Measurements from ENCODE around the gene GGT1. TPM values are rescaled to one million over a fixed set of nuclear protein-coding genes. Genes with fewer than 3 reads are reported as not detected.

The GGT1 gene
- total RNA-seq, 2 experiments from 2014 or later: 19.7 to 20.1 TPM

GRCh38 chr22:24582056-24582814 lies 20.8 kb upstream of the GGT1 start:
- POLR2A ChIA-PET: no interaction called here
- Histone ChIP-seq H3K4me3 (ENCODE audit: low read length) (no peak overlapping the region), H3K36me3 (ENCODE audit: insufficient read depth, low read length) (no peaks in the 10 kb centered on the region), H3K27ac (ENCODE audit: low read depth in 1 of 2, low read length in 2 of 2) (no peak overlapping the region), H3K9me3 (ENCODE audit: control insufficient read depth in 1 of 2, insufficient read depth in 1 of 2, low read length in 2 of 2) (no peaks in the 10 kb centered on the region), H3K4me1 (ENCODE audit: insufficient read depth, low read length) (no peaks in the 10 kb centered on the region), H3K27me3 (ENCODE audit: control insufficient read depth in 1 of 2, insufficient read depth in 2 of 2, low read length in 2 of 2) (no peaks in the 10 kb centered on the region)
- intact Hi-C loops (cut with DNase I, micrococcal nuclease): no loop called here
- no peaks in the 10 kb centered on the region for H3K4me1 Mint-ChIP-seq (ENCODE audit: low read depth)
- H3K4me3 Mint-ChIP-seq: no peak overlapping the region
- CTCF ChIA-PET: no interaction called here
- H3K27me3 Mint-ChIP-seq: no peaks in the 10 kb centered on the region
- TF ChIP-seq CTCF (IDR thresholded peaks at IDR 0.05): no peak
- DNase-seq (no peak), ATAC-seq (ENCODE audit: poor library complexity) (no peak)
- no peaks in the 10 kb centered on the region for H3K9me3 Mint-ChIP-seq
- no peak overlapping the region for H3K27ac Mint-ChIP-seq
- H3K36me3 Mint-ChIP-seq (ENCODE audit: low read depth): peaks cover 3% of the 10 kb centered on the region

- H3K27ac Mint-ChIP-seq: no peak overlapping the region
- no peaks in the 10 kb centered on the region for H3K9me3 Mint-ChIP-seq
- H3K4me3 Mint-ChIP-seq: no peak overlapping the region
- TF ChIP-seq CTCF (IDR thresholded peaks at IDR 0.05): no peak
- POLR2A ChIA-PET: no interaction called here
- ATAC-seq (ENCODE audit: poor library complexity) (no peak), DNase-seq (no peak)
- intact Hi-C loops (cut with DNase I, micrococcal nuclease): no loop called here
- Histone ChIP-seq H3K4me1 (ENCODE audit: insufficient read depth, low read length) (no peaks in the 10 kb centered on the region), H3K36me3 (ENCODE audit: insufficient read depth, low read length) (no peaks in the 10 kb centered on the region), H3K4me3 (ENCODE audit: low read length) (no peak overlapping the region), H3K27ac (ENCODE audit: low read depth in 1 of 2, low read length in 2 of 2) (no peak overlapping the region), H3K27me3 (ENCODE audit: control insufficient read depth in 1 of 2, insufficient read depth in 2 of 2, low read length in 2 of 2) (no peaks in the 10 kb centered on the region), H3K9me3 (ENCODE audit: control insufficient read depth in 1 of 2, insufficient read depth in 1 of 2, low read length in 2 of 2) (no peaks in the 10 kb centered on the region)
- no peaks in the 10 kb centered on the region for H3K4me1 Mint-ChIP-seq (ENCODE audit: low read depth)
- H3K36me3 Mint-ChIP-seq (ENCODE audit: low read depth): no peaks in the 10 kb centered on the region
- CTCF ChIA-PET: no interaction called here
- H3K27me3 Mint-ChIP-seq: no peaks in the 10 kb centered on the region
Measured at GRCh38 chr22:24583221-24584165, 19.5 kb upstream of the GGT1 start.

GRCh38 chr22:24584166-24584790 lies 18.7 kb upstream of the GGT1 start:
- no peak overlapping the region for H3K4me3 ChIP-seq (ENCODE audit: low read length)
- H3K4me1 ChIP-seq (ENCODE audit: insufficient read depth, low read length): no peaks in the 10 kb centered on the region
- intact Hi-C loops (cut with DNase I, micrococcal nuclease): no loop called here
- H3K27me3 Mint-ChIP-seq: no peaks in the 10 kb centered on the region
- H3K27ac Mint-ChIP-seq: no peak overlapping the region
- CTCF ChIA-PET: no interaction called here
- DNase-seq (no peak), ATAC-seq (ENCODE audit: poor library complexity) (no peak)
- no peaks in the 10 kb centered on the region for H3K36me3 Mint-ChIP-seq (ENCODE audit: low read depth)
- no peak overlapping the region for H3K27ac ChIP-seq (ENCODE audit: low read depth in 1 of 2, low read length in 2 of 2)
- no peaks in the 10 kb centered on the region for H3K9me3 ChIP-seq (ENCODE audit: control insufficient read depth in 1 of 2, insufficient read depth in 1 of 2, low read length in 2 of 2)
- POLR2A ChIA-PET: no interaction called here
- H3K27me3 ChIP-seq (ENCODE audit: control insufficient read depth in 1 of 2, insufficient read depth in 2 of 2, low read length in 2 of 2): no peaks in the 10 kb centered on the region
- H3K9me3 Mint-ChIP-seq: no peaks in the 10 kb centered on the region
- no peak overlapping the region for H3K4me3 Mint-ChIP-seq
- no peaks in the 10 kb centered on the region for H3K4me1 Mint-ChIP-seq (ENCODE audit: low read depth)
- TF ChIP-seq CTCF (IDR thresholded peaks at IDR 0.05): no peak
- H3K36me3 ChIP-seq (ENCODE audit: insufficient read depth, low read length): no peaks in the 10 kb centered on the region
